HTR-8/SVneo (cell line): ENCODE measurements around the gene NEAT1.
"Not testable (repeated sequence)": the region's sequence is repeated elsewhere in the genome, so short reads cannot be mapped to it uniquely, and the experiment has no call there.

Experiments
- DNase-seq: peaks from one replicate; pipeline ENCODE4 v3.0.0; 2011; ENCODE audit warnings: low spot score, mixed read lengths; ENCODE audit not compliant: insufficient read length
- FAIRE-seq: peaks from 2 replicates; lab custom pipeline; 2011; peaks lifted over from hg19 to GRCh38; lab: Jason Lieb, UNC

The NEAT1 gene

GRCh38 chr11:65445101-65445603 is 22.6 kb downstream of the NEAT1 start:
- FAIRE-seq (no peak), DNase-seq (no peak)

- FAIRE-seq: no peak
These were observed 23.2 kb downstream of the NEAT1 start for GRCh38 chr11:65445604-65446445.

GRCh38 chr11:65446446-65447277 is 24.1 kb downstream of the NEAT1 start:
- no peak for FAIRE-seq
- DNase-seq: no peak

More at GRCh38 chr11:65445604-65446445, 23.2 kb downstream of the NEAT1 start:
- DNase-seq: no peak

GRCh38 chr11:65448074-65448417 is 25.4 kb downstream of the NEAT1 start:
- DNase-seq (no peak), FAIRE-seq (no peak)

GRCh38 chr11:65448418-65449105 is 26.0 kb downstream of the NEAT1 start:
- FAIRE-seq: no peak
- no peak for DNase-seq

GRCh38 chr11:65451301-65451700 is 28.7 kb downstream of the NEAT1 start:
- FAIRE-seq, DNase-seq: not testable (repeated sequence)

GRCh38 chr11:65452259-65452658 is 29.7 kb downstream of the NEAT1 start:
- DNase-seq, FAIRE-seq: not testable (repeated sequence)

GRCh38 chr11:65452806-65453490 is 30.4 kb downstream of the NEAT1 start:
- FAIRE-seq (no peak), DNase-seq (no peak)

GRCh38 chr11:65454311-65454695 is 31.7 kb downstream of the NEAT1 start:
- no peak for FAIRE-seq
- DNase-seq: no peak

- FAIRE-seq (peak; percentile 42), DNase-seq (peak; percentile 98)
These were observed 32.3 kb downstream of the NEAT1 start for GRCh38 chr11:65454696-65455456.

GRCh38 chr11:65456418-65456817 is 33.8 kb downstream of the NEAT1 start:
- no peak for DNase-seq

GRCh38 chr11:65459552-65459951 is 37.0 kb downstream of the NEAT1 start:
- FAIRE-seq (no peak), DNase-seq (no peak)

More at GRCh38 chr11:65456418-65456817, 33.8 kb downstream of the NEAT1 start:
- FAIRE-seq: no peak

GRCh38 chr11:65465471-65465870 is 42.9 kb downstream of the NEAT1 start:
- not testable (repeated sequence) for DNase-seq, FAIRE-seq

GRCh38 chr11:65467306-65467705 is 44.7 kb downstream of the NEAT1 start:
- FAIRE-seq, DNase-seq: not testable (repeated sequence)

GRCh38 chr11:65468874-65469333 is 46.3 kb downstream of the NEAT1 start:
- DNase-seq: no peak
- no peak for FAIRE-seq

GRCh38 chr11:65470433-65471049 is 47.9 kb downstream of the NEAT1 start:
- DNase-seq (no peak), FAIRE-seq (no peak)

- DNase-seq: peak; percentile 83
- FAIRE-seq: no peak
These were observed 48.9 kb downstream of the NEAT1 start for GRCh38 chr11:65471447-65471891.

- FAIRE-seq, DNase-seq: not testable (repeated sequence)
These were observed 50.1 kb downstream of the NEAT1 start for GRCh38 chr11:65472588-65473277.
